HG03565 (cell line): ENCODE data around the gene EEF2.
"Not testable (repeated sequence)": the region's sequence is repeated elsewhere in the genome, so short reads cannot be mapped to it uniquely, and the experiment has no call there.

Source experiments
- ATAC-seq: cut with Tn5 transposase; IDR thresholded peaks from one replicate; pipeline ENCODE4 v1.9.1; 2021; ENCODE audit warnings: mild to moderate bottlenecking, moderate library complexity; ENCODE audit not compliant: unreplicated experiment

The EEF2 gene

DNA sequence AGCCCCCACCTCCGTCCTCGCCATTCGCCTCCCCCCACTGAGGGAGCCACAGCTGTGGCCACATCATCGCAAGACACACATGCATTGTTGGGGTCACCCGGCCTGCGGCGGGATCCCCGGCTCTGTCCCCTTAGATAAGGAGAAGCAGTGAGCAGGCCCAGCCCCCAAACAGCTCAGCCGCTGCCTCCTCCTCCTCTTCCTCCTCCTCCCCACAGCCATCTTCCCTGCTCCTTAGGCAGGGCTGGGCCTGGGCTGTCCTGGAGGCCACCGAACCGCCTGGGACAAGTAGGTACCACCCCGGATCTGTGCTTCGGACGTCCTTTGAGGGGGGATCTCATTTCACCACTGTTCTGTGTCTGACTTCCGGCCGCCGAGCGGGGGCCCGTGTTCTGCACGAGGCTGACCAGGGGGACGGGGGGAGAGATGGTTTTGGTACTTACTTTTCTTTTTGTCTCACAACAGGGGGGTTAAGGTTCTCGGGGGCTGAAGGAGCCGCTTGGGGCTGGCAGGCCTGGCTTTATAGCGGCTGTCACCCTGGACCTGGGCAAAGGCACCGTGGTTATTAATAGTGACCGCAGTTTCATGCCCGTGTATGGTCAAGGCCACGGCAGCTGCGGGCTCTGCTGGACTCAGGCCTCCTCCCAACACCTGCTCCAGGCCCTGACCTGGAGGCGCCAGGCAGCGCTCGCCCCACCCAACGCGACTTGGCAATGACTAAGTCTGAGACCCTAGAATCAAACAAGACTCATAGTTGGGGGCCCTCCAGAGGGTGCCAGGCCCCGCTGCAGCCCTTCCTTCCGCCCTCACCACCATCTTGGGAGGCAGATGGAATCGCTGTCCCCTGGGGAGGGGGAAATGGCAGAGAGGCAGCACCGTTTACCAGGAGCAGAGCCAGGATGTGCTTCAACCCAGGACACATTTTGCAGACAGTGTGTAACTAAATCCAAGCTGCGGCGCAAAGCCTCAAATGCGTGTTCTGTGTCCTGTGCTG, 34.1 kb downstream of the EEF2 start:
- ATAC-seq: no peak

DNA sequence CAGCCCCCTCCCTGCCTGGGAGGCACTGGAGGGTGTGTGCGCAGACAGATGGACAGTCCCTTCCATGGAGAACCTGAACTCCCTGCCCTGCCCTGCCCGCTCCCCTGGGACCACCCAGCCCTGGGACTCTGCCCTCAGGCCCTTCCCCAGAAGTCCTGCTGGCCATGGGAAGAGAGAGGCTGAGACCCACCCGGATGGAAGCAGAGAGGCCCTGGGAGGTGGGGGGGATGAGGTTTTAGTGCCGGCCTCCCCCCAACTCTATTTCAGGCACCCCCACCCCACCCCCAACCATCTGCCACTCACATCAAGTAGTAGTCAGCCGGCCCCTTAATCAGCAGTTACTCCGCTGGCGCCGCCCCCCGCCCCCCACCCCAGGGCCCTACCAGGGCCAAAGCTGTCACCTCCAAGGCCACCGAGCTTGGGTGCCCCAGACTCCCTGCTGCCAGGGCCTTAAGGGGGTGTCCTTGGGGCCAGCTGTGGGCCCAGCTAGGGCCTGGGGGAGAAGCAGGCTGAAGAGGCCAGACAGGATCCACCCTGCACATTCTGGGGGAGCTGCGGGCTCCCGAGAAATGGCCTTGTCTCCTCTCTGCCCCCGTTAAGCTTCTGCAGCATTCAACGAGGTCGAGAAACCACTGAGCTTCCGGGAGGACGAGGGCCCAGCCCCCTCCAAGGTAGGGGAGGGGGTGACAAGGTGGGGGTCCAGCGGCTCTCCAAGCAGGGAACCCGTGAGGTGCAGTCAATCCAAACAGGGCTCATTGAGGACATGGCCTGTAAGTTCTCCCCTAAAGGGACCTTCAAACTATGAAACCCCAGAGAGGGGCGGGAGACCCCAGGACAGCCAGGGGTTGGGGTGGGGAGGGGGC, 35.0 kb downstream of the EEF2 start:
- ATAC-seq: no peak

DNA sequence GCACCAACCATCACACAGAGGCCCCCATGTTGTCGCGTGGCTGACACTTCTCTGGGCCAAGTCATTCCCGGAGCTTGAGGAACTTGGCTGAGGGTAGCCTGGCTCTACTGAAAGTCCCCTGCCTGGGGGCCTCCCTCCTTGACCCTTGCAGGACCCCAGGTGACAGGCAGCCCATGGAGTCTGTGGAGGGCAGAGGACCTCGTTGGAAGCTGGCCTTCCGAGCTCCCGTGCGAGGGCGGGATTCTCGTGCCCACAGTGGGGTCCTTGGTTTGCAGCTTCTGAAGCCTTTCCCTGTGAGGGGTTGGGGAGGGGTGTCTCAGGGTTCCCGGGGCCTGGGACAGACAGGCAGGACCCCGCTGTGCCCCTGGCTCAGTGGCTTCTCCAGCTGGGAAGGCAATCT, 36.0 kb downstream of the EEF2 start:
- no peak for ATAC-seq

DNA sequence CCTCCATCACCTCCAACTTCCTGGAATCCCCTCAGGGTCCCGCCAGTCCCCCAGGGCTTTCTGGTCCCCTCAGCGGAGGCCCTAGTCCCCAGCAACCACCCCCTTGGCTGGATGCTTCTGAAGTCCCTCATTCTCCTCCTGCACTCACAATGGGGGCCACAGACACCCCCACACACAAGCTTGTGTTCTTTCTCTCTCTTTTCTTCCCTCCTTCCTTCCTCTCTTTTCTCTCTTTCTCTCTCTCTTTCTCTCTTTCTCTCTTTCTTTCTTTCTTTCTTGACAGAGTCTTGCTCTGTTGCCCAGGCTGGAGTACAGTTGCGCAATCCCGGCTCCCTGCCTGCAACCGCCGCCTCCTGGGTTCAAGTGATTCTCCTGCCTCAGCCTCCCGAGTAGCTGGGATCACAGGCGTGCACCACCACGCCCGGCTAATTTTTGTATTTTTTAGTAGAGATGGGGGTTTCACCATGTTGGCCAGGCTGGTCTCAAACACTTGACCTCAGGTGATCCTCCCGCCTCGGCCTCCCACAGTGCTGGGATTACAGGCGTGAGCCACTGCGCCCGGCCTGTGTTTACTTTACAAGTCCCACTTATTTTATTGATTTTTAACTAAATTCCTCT, 37.8 kb downstream of the EEF2 start:
- ATAC-seq: not testable (repeated sequence)

DNA sequence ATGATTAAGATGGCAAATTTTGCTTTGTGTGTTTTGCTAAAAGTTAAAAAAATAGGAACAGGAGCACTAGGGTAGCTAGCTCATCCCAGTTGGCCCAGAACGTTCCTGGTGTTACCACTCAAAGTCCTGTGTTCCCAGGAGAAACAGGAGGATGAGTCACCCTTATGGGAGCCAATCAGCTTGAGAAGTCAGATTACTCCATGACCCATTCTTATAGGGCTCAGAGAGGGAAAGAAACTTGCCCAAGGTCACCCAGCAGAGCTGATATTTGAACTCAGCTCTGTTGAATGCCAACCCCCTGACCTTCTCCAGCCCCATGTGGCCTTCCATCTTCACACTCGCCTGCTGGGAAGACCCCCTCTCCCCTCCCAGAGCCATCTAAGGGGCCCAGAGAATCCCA, 39.4 kb downstream of the EEF2 start:
- ATAC-seq: no peak

DNA sequence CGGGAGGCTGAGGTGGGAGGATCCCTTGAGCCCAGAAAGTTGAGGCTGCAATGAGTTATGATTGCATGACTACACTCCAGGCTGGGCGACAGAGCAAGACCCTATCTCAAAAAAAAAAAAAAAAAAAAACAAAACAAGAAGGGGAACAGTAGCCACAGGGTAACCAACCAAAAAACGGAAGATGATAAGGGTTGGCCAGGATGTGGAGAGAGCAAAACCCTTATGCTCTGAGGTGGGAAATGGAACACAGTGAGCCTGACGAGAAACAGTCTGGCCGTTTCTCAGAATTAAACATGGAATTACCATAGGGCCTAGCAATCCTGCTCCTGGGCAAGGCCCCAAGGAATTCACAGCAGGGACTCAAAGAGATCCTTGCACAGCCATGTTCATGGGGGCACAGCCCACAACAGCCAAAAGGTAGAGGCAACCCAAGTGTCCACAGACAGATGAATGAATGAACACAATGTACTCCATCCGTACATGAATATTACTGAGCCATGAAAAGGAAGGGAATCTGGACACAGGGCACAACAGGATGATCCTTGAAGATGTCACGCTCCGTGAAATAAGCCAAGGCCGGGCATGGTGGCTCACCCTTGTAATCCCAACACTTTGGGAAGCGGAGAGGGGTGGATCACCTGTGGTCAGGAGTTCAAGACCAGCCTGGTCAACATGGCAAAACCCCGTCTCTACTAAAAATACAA, 41.1 kb downstream of the EEF2 start:
- ATAC-seq: no peak

DNA sequence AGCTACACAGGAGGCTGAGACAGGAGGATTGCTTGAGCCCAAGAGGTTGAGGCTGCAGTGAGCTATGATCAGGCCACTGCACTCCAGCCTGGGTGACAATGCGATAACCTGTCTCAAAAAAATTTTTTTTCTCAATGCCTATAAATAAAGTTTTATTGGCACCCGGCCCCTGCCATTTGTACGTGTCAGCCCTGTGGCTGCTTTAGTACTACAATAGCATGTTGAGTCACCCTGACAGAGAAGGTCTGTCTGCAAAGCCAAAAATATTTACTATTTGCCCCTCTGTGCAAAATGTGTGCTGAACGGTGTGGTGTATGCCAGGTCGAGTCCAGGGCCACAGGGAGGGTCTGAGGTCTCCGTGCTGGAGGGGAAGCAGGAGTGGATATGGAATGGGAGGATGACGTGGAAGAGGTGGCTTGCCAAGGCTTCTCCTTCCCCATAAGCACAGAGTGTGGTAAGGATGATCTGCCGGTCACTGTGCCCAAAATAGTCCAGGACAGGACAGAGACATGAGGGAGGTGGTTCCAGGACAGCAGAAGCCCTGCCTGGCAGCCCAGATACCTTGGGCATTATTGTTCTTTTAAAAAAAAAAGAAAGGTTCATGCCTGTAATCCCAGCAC, 42.4 kb downstream of the EEF2 start:
- no peak for ATAC-seq

DNA sequence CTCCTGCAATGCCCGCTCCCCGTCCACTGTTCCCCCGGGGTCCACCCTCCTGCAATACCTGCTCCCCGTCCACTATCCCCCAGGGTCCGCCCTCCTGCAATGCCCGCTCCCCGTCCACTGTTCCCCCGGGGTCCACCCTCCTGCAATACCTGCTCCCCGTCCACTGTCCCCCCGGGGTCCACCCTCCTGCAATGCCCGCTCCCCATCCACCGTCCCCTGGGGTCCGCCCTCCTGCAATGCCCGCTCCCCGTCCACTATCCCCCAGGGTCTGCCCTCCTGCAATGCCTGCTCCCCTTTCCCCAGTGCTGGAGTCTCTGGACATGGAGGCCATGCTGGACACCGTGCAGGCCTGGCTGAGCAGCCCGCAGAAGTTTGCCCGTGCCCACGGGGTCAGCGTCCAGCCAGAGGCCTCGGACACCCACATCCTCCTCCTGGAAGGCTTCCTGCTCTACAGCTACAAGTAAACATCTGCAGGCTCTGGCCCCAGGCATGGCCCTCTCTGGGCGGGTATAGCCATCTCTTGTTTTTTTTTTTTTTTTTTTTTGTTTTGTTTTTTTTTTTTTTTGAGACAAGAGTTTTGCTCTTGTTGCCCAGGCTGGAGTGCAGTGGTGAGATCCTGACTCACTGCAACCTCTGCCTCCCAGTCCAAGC, 46.8 kb downstream of the EEF2 start:
- ATAC-seq: not testable (repeated sequence)

DNA sequence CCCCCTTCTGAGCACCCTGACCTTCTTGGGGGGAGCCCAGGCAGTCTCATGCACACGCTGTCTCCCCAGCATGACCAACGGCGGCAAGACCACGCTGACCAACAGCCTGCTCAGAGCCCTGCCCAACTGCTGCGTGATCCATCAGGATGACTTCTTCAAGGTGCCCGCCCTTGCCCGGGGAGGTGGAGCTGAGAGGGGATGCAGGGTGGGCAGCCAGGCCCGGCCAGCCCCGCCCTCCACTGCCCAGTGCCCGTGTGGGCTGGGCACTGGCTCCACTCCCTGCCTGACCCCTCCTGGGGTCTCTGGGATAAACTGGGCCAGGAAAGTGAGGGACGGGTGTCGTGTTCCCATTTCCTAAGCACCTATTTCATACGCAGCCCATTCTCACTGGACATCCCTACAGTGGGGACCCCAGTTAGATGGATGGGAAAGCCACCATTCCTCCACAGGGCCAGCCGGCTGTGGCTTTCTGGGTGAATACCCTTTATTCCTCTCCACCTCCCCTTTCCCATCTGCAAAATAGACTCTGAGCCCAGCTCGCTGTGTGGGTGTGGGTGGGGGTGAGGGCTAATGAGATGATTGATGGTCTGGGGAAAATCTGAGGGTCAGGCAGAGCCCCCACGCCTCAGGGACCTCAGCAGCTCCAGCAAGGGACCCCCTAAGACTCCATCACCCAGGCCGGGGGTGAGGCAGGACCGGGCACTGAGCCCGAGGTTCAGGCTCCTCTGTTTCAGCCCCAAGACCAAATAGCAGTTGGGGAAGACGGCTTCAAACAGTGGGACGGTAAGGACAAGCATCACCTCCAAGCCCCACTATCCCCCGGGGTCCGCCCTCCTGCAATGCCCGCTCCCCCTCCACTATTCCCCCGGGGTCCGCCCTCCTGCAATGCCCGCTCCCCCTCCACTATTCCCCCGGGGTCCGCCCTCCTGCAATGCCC, 48.5 kb downstream of the EEF2 start:
- no peak for ATAC-seq

DNA sequence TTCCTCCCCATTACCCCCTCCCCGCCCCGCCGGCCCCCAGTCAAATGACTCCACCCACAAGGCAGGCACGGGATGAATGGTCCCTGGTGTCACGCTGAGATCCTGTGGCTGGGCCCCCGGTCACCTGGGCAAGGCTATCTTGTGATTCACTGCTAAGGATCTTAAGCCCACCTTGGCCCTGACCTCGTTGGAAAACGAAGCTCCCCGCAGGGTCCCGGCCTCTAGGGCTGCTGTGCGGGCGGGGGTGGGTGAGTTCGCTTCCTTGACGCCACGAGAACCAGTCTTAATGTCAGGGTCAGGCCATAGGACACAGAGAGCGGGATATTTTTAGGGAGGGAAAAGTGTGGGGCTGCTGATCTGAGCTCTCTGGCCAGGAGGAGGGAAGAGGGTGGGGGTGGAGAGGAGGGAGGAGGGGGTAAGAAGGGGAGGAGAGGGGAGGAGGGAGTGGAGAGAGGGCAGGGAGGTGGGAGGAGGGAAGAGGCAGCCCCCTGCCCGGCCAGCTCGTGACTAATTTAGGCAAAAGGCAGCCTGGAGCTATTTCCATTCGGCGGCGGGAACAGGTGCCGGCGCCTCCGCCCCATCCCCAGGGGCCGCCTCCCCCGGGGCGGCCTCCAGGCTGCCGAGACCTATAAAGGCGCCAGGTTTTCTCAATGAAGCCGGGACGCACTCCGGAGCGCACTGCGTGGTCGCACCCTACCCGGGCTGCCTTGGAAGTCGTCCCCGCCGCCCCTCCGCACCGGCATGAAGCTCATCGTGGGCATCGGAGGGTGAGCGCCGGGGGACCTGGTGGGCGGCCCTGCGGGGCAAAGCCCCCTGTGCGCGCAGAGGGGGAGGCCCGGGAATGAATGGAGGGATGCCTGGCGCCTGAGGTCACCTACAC, 52.1 kb downstream of the EEF2 start, which contains the start of gene NMRK2:
NMRK2 (plus strand) TSS at position 139 of the 880 bp plus-strand sequence; CDS start at position 742, 603 bp downstream.
- no peak for ATAC-seq

DNA sequence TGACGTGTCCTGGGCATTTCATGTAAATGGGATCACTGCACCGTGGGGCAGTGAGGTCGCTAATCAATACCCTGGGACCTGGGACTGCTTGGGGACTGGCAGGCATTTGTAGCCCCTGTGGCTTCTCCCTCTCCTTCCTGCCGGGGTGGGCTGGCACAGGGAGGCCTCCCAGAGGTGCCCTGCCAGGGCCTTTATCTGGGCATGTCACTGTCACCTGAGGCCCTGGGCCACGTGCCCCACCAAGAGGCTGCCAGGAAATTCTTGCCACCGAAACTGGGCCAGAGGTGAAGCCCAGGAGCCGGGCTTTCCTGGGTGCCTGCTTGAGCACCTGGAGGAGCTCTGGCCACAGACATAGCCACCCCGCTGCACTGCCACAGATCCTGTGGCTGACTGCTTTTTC, 54.2 kb downstream of the EEF2 start:
- ATAC-seq: no peak
